GM19397 (cell line): ENCODE data around the gene LOXL4.

Experiments
- ATAC-seq: cut with Tn5 transposase; IDR thresholded peaks from one replicate; pipeline ENCODE4 v1.9.1; 2021; ENCODE audit warnings: mild to moderate bottlenecking, moderate library complexity; ENCODE audit not compliant: unreplicated experiment

The LOXL4 gene

GRCh38 chr10:98295907-98296306 lies 27.9 kb upstream of the LOXL4 start:
- ATAC-seq: no peak

GRCh38 chr10:98295401-98295811 lies 27.4 kb upstream of the LOXL4 start:
- ATAC-seq: no peak

GRCh38 chr10:98294270-98294627 lies 26.3 kb upstream of the LOXL4 start:
- ATAC-seq: no peak

- no peak for ATAC-seq
Observed at GRCh38 chr10:98293550-98294269, 25.7 kb upstream of the LOXL4 start.

- ATAC-seq: no peak
Observed at GRCh38 chr10:98292971-98293370, 25.0 kb upstream of the LOXL4 start.

GRCh38 chr10:98289802-98290209 lies 21.8 kb upstream of the LOXL4 start:
- no peak for ATAC-seq

- no peak for ATAC-seq
Observed at GRCh38 chr10:98287321-98287720, 19.3 kb upstream of the LOXL4 start.

GRCh38 chr10:98286419-98286818 lies 18.4 kb upstream of the LOXL4 start:
- no peak for ATAC-seq

- no peak for ATAC-seq
Observed at GRCh38 chr10:98285416-98285815, 17.4 kb upstream of the LOXL4 start.

- no peak for ATAC-seq
Observed at GRCh38 chr10:98276311-98276710, 8.3 kb upstream of the LOXL4 start.

GRCh38 chr10:98274562-98274961 lies 6.6 kb upstream of the LOXL4 start:
- no peak for ATAC-seq

GRCh38 chr10:98273057-98273850 lies 5.3 kb upstream of the LOXL4 start:
- ATAC-seq: no peak

GRCh38 chr10:98272656-98273055 lies 4.7 kb upstream of the LOXL4 start:
- no peak for ATAC-seq

- ATAC-seq: no peak
Observed at GRCh38 chr10:98272245-98272644, 4.3 kb upstream of the LOXL4 start.

- no peak for ATAC-seq
Observed at GRCh38 chr10:98270786-98271185, 2.8 kb upstream of the LOXL4 start.

- ATAC-seq: no peak
Observed at GRCh38 chr10:98270073-98270740, 2.2 kb upstream of the LOXL4 start.

GRCh38 chr10:98269435-98269912 lies 1.5 kb upstream of the LOXL4 start:
- ATAC-seq: no peak

GRCh38 chr10:98268694-98269431 lies 869 bp upstream of the LOXL4 start:
- no peak for ATAC-seq

- no peak for ATAC-seq
Observed at GRCh38 chr10:98267069-98267893, 713 bp downstream of the LOXL4 start.

GRCh38 chr10:98266647-98267046 lies 1.3 kb downstream of the LOXL4 start:
- ATAC-seq: no peak
